ENCODE results near the gene HCN2. TPM values are rescaled to one million over a fixed set of nuclear protein-coding genes. Genes with fewer than 3 reads are reported as not detected.

HCN2 gene
- total and polyA plus RNA-seq, 2 of the 13 experiments (the other 11 are each of a cell fraction or from before 2014, with no cell fraction given), result 0.01 TPM; not detected in 1

DNA sequence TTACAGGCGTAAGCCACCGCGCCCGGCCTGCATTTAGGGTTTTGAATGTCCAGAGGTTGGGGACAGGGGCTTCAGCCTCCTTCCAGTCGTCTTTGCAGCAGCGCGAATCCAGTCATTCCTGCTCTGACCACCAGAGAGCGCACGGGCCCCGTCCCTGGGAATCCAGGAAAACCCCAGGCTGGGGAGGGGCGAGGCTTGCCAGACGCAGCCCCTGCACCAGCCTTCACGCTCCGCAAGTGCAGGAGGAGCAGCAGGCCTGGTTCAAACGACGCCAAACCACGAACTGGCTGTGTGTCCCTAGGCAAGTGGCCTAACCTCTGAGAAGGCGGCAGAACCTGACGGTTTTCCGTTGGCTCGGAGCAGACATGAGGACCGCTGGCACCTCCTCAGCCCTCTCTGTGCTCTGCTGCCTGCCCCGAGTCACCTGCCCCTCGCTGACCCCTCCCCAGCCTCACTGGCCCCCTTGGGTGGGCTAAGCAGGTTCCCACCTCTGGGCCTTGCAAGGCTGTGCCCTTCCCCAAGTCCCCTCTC is 75.3 kb downstream of the HCN2 start (continued):
- TF ChIP-seq, protein P1, sequence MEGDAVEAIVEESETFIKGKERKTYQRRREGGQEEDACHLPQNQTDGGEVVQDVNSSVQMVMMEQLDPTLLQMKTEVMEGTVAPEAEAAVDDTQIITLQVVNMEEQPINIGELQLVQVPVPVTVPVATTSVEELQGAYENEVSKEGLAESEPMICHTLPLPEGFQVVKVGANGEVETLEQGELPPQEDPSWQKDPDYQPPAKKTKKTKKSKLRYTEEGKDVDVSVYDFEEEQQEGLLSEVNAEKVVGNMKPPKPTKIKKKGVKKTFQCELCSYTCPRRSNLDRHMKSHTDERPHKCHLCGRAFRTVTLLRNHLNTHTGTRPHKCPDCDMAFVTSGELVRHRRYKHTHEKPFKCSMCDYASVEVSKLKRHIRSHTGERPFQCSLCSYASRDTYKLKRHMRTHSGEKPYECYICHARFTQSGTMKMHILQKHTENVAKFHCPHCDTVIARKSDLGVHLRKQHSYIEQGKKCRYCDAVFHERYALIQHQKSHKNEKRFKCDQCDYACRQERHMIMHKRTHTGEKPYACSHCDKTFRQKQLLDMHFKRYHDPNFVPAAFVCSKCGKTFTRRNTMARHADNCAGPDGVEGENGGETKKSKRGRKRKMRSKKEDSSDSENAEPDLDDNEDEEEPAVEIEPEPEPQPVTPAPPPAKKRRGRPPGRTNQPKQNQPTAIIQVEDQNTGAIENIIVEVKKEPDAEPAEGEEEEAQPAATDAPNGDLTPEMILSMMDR (CRISPR knock-in tag; IDR thresholded peaks at IDR 0.05), result peak; percentile 98
- TF ChIP-seq, protein P2, sequence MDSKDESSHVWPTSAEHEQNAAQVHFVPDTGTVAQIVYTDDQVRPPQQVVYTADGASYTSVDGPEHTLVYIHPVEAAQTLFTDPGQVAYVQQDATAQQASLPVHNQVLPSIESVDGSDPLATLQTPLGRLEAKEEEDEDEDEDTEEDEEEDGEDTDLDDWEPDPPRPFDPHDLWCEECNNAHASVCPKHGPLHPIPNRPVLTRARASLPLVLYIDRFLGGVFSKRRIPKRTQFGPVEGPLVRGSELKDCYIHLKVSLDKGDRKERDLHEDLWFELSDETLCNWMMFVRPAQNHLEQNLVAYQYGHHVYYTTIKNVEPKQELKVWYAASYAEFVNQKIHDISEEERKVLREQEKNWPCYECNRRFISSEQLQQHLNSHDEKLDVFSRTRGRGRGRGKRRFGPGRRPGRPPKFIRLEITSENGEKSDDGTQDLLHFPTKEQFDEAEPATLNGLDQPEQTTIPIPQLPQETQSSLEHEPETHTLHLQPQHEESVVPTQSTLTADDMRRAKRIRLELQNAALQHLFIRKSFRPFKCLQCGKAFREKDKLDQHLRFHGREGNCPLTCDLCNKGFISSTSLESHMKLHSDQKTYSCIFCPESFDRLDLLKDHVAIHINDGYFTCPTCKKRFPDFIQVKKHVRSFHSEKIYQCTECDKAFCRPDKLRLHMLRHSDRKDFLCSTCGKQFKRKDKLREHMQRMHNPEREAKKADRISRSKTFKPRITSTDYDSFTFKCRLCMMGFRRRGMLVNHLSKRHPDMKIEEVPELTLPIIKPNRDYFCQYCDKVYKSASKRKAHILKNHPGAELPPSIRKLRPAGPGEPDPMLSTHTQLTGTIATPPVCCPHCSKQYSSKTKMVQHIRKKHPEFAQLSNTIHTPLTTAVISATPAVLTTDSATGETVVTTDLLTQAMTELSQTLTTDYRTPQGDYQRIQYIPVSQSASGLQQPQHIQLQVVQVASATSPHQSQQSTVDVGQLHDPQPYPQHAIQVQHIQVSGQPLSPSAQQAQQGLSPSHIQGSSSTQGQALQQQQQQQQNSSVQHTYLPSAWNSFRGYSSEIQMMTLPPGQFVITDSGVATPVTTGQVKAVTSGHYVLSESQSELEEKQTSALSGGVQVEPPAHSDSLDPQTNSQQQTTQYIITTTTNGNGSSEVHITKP (CRISPR knock-in tag; IDR thresholded peaks at IDR 0.05; ENCODE audit: low read depth), result peak; percentile 77; the same call in 1 of the 2 replicates
- TF ChIP-seq, protein P3, sequence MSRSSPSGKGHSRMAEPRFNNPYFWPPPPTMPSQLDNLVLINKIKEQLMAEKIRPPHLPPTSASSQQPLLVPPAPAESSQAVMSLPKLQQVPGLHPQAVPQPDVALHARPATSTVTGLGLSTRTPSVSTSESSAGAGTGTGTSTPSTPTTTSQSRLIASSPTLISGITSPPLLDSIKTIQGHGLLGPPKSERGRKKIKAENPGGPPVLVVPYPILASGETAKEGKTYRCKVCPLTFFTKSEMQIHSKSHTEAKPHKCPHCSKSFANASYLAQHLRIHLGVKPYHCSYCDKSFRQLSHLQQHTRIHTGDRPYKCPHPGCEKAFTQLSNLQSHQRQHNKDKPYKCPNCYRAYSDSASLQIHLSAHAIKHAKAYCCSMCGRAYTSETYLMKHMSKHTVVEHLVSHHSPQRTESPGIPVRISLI (CRISPR knock-in tag; IDR thresholded peaks at IDR 0.05; ENCODE audit: borderline replicate concordance), result peak; percentile 63; the same call in 1 of the 2 replicates
- TF ChIP-seq, protein P4, sequence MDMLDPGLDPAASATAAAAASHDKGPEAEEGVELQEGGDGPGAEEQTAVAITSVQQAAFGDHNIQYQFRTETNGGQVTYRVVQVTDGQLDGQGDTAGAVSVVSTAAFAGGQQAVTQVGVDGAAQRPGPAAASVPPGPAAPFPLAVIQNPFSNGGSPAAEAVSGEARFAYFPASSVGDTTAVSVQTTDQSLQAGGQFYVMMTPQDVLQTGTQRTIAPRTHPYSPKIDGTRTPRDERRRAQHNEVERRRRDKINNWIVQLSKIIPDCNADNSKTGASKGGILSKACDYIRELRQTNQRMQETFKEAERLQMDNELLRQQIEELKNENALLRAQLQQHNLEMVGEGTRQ (IDR thresholded peaks at IDR 0.05; ENCODE audit: low read depth, low read length), result no peak
- TF ChIP-seq, protein P4 (CRISPR knock-in tag; IDR thresholded peaks at IDR 0.05; ENCODE audit: borderline replicate concordance), result no peak; the same call in 1 of the 2 replicates
- TF ChIP-seq RNF2 (conservative IDR thresholded peaks at IDR 0.05; ENCODE audit: low read depth) (peak; percentile 66; the same call in 1 of the 2 replicates), SNAPC2 (CRISPR knock-in tag; IDR thresholded peaks at IDR 0.05) (no peak), CCDC6 (CRISPR knock-in tag; IDR thresholded peaks at IDR 0.05) (peak; percentile 58; the same call in 1 of the 2 replicates), ARNTL (CRISPR knock-in tag; IDR thresholded peaks at IDR 0.05) (no peak), TSC22D2 (CRISPR knock-in tag; IDR thresholded peaks at IDR 0.05; ENCODE audit: borderline replicate concordance) (peak; percentile 74; the same call in 1 of the 2 replicates), ZNF850 (CRISPR knock-in tag; conservative IDR thresholded peaks at IDR 0.05) (0 out of 2 replicates have a peak, but pooled peaks have one; percentile 42), ZNF83 (CRISPR knock-in tag; IDR thresholded peaks at IDR 0.05; ENCODE audit: borderline replicate concordance) (peak; percentile 95), NONO (IDR thresholded peaks at IDR 0.05) (no peak), NONO (CRISPR knock-in tag; conservative IDR thresholded peaks at IDR 0.05) (0 out of 2 replicates have a peak, but pooled peaks have one; percentile 39), SMC3 (IDR thresholded peaks at IDR 0.05; ENCODE audit: low read length) (peak; percentile 88), RBAK (CRISPR knock-in tag; IDR thresholded peaks at IDR 0.05) (no peak)
- TF ChIP-seq, protein P5, sequence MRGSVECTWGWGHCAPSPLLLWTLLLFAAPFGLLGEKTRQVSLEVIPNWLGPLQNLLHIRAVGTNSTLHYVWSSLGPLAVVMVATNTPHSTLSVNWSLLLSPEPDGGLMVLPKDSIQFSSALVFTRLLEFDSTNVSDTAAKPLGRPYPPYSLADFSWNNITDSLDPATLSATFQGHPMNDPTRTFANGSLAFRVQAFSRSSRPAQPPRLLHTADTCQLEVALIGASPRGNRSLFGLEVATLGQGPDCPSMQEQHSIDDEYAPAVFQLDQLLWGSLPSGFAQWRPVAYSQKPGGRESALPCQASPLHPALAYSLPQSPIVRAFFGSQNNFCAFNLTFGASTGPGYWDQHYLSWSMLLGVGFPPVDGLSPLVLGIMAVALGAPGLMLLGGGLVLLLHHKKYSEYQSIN (CRISPR knock-in tag; IDR thresholded peaks at IDR 0.05; ENCODE audit: borderline replicate concordance), result no peak
- TF ChIP-seq, protein P6, sequence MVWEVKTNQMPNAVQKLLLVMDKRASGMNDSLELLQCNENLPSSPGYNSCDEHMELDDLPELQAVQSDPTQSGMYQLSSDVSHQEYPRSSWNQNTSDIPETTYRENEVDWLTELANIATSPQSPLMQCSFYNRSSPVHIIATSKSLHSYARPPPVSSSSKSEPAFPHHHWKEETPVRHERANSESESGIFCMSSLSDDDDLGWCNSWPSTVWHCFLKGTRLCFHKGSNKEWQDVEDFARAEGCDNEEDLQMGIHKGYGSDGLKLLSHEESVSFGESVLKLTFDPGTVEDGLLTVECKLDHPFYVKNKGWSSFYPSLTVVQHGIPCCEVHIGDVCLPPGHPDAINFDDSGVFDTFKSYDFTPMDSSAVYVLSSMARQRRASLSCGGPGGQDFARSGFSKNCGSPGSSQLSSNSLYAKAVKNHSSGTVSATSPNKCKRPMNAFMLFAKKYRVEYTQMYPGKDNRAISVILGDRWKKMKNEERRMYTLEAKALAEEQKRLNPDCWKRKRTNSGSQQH (CRISPR knock-in tag; IDR thresholded peaks at IDR 0.05; ENCODE audit: low read depth), result no peak

All from HepG2 (cell line).